GM12872 (cell line): Measurements from ENCODE around the gene NCKAP5.

ENCODE experiments used
- CTCF ChIP-seq: IDR thresholded peaks from 3 replicates; pipeline ENCODE4 v1.5.1; 2011; ENCODE audit warnings: low read depth, mild to moderate bottlenecking, low read length, moderate library complexity; ENCODE audit not compliant: insufficient read depth

Gene NCKAP5

GRCh38 chr2:132958887-132959286 lies 609.4 kb downstream of the NCKAP5 start:
- TF ChIP-seq CTCF = no peak

DNA sequence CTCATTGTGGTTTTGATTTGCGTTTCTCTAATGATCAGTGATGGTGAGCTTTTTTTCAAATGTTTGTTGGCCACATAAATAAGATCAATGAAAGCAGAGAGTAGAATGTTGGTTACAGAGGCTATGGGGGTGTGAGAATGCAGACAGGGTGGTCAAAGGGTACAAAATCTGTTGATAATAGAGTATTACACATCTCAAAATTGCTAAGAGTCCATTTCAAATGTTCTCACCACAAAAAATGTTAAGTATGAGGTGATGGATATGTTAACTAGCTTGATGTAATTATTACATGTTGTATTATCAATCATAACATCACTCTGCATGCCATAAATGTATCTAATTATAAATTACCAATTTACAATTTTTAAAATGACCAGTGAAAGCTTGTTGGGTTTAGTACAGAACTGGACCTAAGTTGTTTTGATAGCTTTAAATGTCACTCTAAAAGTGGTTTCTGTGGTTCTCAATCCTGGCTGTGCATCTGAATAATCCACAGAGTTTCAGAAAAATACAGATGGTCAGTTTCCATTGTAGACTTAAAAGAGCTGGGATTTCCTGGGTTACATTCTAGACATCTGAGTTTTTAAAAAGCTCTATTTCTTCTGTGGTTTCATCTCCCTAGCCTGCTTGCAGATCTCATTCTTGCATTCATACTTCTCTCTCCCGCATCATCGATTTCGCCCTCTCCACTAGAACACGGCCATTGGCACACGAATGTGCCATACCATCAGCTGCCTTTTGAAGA lies 612.2 kb downstream of the NCKAP5 start:
- TF ChIP-seq CTCF = no peak

DNA sequence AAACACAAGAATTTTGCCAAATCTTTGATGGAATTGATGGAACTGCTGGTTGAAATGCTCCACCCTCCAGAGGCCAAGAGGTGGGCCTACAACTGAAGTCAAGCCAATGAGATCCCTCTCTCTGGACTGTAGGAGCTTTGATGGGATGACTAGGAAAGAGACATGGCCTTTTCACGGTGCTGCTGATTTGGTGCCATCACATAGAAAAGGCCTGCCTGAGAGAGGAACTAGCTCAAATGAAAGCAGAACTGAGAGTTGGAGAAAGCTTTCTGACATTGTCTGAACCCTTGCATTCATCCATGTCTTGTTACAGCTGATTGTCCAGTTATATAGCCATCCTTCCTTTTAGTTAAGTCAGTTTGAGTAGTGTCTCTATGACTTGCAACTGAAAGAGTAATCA lies 614.5 kb downstream of the NCKAP5 start:
- TF ChIP-seq CTCF = no peak

- no peak for TF ChIP-seq CTCF
Observed at GRCh38 chr2:132951008-132951714, 617.1 kb downstream of the NCKAP5 start.

- no peak for TF ChIP-seq CTCF
Observed at GRCh38 chr2:132949108-132949507, 619.2 kb downstream of the NCKAP5 start.

DNA sequence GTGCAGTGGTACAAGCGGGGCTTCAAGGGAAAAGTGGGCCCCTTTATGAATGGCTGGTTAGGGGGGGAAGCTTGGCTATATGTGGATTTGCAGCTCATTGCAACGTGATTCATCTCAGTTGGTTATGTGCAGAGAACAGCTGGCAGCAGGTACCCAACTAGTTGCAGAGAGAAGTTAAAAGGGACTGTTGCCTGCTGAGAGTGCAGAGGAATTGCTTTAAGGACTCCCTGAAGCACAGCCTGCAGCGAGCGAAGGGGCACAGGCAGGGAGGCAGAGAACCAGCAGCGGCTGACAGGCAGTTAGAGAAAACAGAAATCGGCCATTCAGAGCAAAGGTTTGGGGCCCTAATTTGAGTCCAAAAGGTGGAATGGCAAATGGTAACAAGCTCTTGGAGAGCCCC lies 620.1 kb downstream of the NCKAP5 start:
- no peak for TF ChIP-seq CTCF

DNA sequence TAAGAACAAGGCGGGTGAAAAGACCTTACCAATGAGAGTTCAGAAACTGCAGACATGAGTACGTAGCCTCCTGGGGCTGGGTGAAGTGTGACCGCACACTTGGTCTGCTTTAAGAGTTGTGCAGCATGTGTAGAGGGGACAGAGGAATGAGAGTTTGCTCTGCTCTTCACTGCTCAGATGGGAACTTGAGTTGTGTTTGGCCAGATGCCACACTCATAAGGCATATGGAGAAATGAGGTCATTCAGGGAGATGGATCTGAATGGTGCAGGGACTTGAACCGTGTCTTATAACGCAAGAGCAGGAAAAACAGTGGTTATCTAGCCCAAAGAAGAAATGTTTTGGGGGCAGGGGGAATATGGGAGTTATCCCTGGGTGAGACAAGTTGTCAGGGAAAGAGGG lies 624.4 kb downstream of the NCKAP5 start:
- no peak for TF ChIP-seq CTCF
